ENCODE measurements around the gene SMCHD1.
"Not testable (repeated sequence)": the region's sequence is repeated elsewhere in the genome, so short reads cannot be mapped to it uniquely, and the experiment has no call there.

The SMCHD1 gene

GRCh38 chr18:2656237-2656980 lies 883 bp downstream of the SMCHD1 start:
- in situ Hi-C loops (cut with MboI; ENCODE audit: low pct_unique_long_range_greater_than_20kb, low sequenced_read_pairs): no loop called here
- DNase-seq: peak; percentile 67

DNA sequence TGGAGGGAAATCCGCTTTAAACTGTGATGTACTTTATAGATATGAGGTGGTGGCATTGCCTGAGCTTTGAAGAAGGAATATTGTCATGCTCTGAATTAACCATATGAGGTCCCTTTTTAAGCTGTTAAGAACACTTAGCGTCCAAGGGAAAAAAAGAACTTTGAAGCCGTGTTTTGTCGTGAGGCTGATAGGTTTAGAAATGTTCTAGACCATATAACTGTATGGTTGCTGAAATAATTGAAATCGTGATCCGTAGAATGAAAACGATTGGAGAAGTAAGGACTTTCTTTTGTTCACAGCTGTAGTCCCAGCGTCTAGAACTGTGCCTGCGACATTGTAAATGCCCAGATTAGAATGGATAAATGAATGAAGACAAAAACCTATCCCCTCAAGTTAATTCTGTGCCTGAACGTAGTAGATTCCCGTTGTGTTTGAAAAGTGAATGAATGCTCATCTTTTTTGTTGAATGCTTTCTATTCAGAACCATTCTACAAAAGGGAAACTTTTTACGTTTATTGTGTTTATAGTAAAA lies 1.5 kb downstream of the SMCHD1 start:
- in situ Hi-C loops (cut with MboI; ENCODE audit: low pct_unique_long_range_greater_than_20kb, low sequenced_read_pairs): no loop called here
- peak; percentile 53 for DNase-seq

DNA sequence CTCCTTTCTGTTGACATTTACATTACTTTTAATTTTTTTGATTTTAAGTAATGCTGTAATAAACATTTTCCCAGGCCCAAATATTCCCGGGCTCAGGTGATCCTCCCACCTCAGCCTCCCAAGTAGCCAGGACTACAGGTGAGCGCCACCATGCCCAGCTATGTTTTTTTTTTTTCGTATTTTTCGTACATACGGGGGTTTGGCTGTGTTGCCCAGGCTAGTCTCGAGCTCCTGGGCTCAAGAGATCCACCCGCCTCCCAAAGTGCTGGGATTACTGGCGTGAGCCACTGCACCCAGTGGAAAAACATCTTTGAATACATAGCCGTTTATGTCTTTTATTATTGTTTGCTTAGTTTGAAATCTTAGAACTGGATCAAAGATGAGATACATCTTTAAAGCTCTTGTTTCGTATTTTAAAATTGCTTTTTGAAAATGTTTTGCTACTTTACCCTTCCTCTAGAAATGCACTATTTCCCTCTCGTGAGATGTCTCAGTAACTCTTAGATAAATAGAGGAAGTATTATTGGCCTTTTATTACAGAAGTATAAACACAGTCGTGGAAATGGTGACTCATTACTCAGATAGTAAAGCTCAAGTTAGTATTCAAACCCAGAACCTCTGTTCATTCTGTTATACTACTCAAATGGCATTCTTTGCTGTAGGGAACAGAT lies 2.4 kb downstream of the SMCHD1 start:
- in situ Hi-C loops (cut with MboI; ENCODE audit: low pct_unique_long_range_greater_than_20kb, low sequenced_read_pairs): no loop called here
- DNase-seq: peak; percentile 80

DNA sequence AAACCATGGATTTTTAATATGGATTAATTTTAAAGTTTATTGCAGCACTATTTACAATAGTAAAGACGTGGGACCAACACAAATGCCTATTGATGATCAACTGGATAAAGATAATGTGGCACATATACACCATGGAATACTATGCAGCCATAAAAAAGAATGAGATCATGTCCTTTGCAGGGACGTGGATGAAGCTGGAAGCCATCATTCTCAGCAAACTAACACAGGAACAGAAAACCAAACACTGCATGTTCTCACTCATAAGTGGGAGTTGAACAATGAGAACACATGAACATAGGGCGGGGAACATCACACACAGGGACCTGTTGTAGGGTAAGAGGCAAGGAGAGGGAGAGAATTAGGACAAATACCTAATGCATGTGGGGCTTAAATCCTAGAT lies 5.3 kb downstream of the SMCHD1 start:
- DNase-seq; in situ Hi-C loops (cut with MboI; ENCODE audit: low pct_unique_long_range_greater_than_20kb, low sequenced_read_pairs): not testable (repeated sequence)

DNA sequence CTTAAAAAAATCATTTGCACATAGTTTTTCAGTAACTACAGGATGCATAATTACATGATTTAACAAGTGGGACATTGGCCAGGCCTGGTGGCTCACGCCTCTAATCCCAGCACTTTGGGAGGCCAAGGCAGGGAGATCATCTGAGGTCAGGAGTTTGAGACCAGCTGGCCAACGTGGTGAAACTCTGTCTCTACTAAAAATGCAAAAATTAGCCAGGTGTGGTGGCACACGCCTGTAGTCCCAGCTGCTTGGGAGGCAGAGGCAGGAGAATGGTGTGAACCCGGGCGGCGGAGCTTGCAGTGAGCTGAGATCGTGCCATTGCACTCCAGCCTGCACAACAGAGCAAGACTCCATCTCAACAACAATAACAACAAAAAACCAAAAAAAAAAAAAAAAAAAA lies 6.8 kb downstream of the SMCHD1 start:
- DNase-seq; in situ Hi-C loops (cut with MboI; ENCODE audit: low pct_unique_long_range_greater_than_20kb, low sequenced_read_pairs): not testable (repeated sequence)

DNA sequence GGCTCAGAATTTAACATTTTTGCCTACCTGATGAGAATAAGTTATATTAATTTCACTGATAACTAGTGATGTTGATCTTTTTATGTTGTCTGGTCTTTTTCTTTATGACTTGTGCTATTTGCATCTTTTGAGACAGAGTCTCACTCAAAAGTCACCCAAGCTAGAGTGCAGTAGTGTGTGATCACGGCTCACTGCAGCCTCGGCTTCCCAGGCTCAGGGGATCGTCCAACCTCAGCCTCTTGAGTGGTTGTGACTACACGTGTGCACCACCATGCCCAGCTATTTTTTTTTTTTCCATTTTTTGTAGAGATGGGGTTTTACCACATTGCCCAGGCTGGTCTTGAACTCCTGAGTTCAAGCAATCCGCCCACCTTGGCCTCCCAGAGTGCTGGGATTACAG lies 7.5 kb downstream of the SMCHD1 start:
- in situ Hi-C loops (cut with MboI; ENCODE audit: low pct_unique_long_range_greater_than_20kb, low sequenced_read_pairs): no loop called here
- DNase-seq: no peak

- in situ Hi-C loops (cut with MboI; ENCODE audit: low pct_unique_long_range_greater_than_20kb, low sequenced_read_pairs): no loop called here
- DNase-seq: no peak
Observed at GRCh38 chr18:2672410-2672809, 16.9 kb downstream of the SMCHD1 start.

DNA sequence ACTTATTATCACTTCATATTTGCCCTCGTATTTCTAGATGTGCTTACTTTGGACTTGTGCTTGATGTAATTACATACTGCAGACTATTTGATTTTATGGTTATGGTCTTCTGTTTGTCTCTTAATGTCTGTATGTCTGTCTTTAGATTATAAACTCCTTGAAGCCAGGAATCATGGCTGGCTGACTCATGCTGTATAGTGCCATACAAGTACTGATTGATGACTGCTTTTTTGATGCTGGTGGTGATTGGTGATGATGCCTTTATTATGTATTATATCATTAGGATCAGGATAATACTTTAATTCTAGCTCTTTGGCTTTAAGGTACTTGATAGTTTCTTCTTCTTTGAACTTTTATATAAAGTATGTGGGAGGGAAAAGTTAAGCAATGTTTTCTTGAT lies 17.3 kb downstream of the SMCHD1 start:
- in situ Hi-C loops (cut with MboI; ENCODE audit: low pct_unique_long_range_greater_than_20kb, low sequenced_read_pairs): no loop called here
- no peak for DNase-seq

GRCh38 chr18:2678933-2679332 lies 23.4 kb downstream of the SMCHD1 start:
- DNase-seq; in situ Hi-C loops (cut with MboI; ENCODE audit: low pct_unique_long_range_greater_than_20kb, low sequenced_read_pairs): not testable (repeated sequence)

DNA sequence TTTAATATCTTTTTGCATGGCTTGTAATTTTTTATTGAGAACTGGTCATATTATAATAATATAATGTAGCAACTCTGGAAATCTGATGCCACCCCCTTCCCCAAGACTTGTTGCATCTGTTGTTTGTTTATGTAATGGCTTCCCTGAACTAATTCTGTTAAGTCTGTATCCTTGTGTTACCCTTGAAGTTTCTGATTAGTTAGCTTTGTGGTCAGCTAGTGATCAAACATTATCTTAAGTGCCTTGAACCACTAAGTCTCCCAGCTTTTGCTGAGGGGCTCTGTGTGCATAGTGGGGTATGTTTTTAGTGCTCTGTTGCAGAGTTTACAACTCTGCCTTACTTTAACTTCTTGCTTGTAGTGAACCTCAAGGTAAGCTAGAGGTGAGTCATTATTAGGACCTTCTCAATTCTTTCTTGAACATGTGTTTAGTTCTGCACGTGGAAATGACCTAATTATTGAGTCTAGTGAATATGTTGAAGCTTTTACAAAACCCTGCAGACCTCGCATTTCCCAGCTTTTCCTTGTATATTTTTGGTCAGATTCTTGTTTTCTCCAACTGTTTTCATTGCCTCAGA lies 24.8 kb downstream of the SMCHD1 start:
- DNase-seq: no peak
- in situ Hi-C loops (cut with MboI; ENCODE audit: low pct_unique_long_range_greater_than_20kb, low sequenced_read_pairs): no loop called here

DNA sequence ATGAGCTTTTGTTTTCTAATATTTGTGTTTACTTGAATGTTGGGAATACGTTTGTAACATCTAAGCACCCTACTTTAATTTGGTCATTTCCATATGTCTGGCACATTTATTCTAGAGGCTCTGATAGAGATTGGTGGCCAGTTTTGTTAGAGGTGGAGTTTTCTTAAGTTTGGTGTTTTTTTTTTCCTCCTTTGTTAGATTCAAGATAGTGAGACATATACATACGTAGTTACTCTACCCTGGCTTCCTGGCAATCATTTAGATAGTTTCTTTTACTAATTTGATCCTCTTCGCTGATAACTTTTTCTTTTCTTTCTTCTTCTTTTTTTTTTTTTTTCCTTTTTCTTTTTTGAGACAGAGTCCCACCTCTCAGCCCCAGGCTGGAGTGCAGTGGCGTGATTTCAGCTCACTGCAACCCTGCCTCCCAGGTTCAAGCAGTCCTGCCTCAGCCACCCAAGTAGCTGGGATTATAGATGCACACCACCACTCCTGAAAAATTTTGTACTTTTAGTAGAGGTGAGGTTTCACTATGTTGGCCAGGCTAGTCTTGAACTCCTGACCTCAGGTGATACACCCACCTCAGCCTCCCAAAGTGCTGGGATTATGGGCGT lies 26.6 kb downstream of the SMCHD1 start:
- no peak for DNase-seq
- in situ Hi-C loops (cut with MboI; ENCODE audit: low pct_unique_long_range_greater_than_20kb, low sequenced_read_pairs): no loop called here

GRCh38 chr18:2683055-2683454 lies 27.5 kb downstream of the SMCHD1 start:
- in situ Hi-C loops (cut with MboI; ENCODE audit: low pct_unique_long_range_greater_than_20kb, low sequenced_read_pairs): no loop called here
- no peak for DNase-seq

GRCh38 chr18:2686349-2686968 lies 30.9 kb downstream of the SMCHD1 start:
- DNase-seq: no peak
- in situ Hi-C loops (cut with MboI; ENCODE audit: low pct_unique_long_range_greater_than_20kb, low sequenced_read_pairs): no loop called here

GRCh38 chr18:2687390-2688001 lies 32.0 kb downstream of the SMCHD1 start:
- DNase-seq: no peak
- in situ Hi-C loops (cut with MboI; ENCODE audit: low pct_unique_long_range_greater_than_20kb, low sequenced_read_pairs): no loop called here

DNA sequence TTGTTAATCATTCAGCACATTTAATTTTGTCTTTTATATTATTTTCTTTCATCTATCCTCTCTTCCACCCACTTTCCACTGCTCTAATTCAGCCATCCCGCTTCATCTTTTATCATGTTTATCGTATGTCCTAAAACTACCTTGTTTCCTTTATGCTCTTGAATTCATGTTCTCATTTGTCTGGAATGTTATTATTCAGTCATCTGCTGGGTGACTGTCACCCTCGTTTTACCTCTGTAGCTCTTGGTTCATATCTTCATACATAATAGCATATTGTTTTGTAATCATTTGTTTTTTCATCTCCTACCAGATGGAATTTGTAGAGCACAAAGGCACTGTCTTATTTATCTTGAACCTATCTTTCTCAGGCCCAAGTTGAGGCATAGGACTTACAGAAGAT lies 37.0 kb downstream of the SMCHD1 start:
- in situ Hi-C loops (cut with MboI; ENCODE audit: low pct_unique_long_range_greater_than_20kb, low sequenced_read_pairs): no loop called here

DNA sequence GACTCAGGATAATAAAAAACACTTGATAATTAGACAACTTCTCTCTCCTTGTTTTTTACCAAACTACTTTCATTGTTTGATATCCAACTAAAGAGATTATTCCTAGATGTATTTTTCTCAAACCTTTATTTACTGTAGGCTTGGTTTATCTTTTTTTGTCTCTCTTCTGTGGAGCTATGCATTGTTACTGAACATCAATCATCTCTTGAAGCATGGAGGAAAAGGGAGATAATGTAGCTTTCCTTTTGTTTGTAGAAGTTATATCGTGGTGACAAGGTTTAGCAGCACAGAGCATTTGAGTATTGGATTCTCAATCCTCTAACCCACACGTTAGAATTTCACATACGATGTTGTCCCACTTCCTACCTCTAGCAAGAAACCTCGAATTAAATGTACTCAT lies 41.7 kb downstream of the SMCHD1 start:
- in situ Hi-C loops (cut with MboI; ENCODE audit: low pct_unique_long_range_greater_than_20kb, low sequenced_read_pairs): no loop called here
- DNase-seq: no peak

More for the DNA sequence above, 37.0 kb downstream of the SMCHD1 start:
- no peak for DNase-seq

DNA sequence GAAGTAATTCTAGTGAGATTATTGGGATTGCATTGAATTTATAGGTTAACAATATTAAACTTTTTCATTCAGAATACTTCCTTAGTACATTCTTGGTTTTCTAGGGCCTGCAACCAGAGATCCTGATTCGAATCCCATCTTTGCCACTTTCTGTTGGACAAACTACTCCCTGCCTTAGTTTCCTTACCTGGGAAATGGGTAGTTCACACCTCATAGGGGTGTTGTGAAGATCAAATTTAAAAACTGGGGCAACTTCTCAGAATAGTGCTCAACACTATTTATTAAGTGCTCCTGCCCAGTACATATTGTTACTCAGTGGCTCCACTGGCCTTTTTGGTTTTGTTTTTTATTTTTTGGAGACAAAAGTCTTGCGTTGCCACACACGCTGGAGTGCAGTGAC lies 43.5 kb downstream of the SMCHD1 start:
- in situ Hi-C loops (cut with MboI; ENCODE audit: low pct_unique_long_range_greater_than_20kb, low sequenced_read_pairs): no loop called here
- DNase-seq: no peak

DNA sequence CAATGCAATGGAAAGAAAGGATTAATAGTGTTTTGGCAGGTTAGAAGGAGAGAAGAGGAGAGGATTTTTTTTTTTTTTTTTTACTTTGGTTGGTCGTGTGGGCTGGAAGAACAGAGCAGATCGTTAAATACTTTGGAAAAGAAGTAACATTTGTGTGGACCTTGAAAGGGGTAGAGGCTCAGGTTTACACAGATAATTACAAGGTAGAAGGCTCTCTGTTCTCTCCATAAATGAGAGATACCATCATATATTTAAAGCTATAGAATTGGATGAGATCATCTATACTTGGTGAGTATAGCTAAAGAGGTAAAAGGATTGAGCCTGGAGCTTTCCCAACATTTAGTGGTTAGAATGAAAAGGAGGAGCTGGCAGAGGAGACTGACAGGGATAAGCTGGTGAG lies 49.0 kb downstream of the SMCHD1 start:
- DNase-seq: no peak
- in situ Hi-C loops (cut with MboI; ENCODE audit: low pct_unique_long_range_greater_than_20kb, low sequenced_read_pairs): no loop called here

GRCh38 chr18:2706903-2707302 lies 51.4 kb downstream of the SMCHD1 start:
- in situ Hi-C loops (cut with MboI; ENCODE audit: low pct_unique_long_range_greater_than_20kb, low sequenced_read_pairs): no loop called here

More at GRCh38 chr18:2706903-2707302, 51.4 kb downstream of the SMCHD1 start:
- DNase-seq: peak; percentile 64

Data from KBM-7 (cell line).